HG02610 (cell line): Measurements from ENCODE around the gene KLF15.

Source experiments
- ATAC-seq: cut with Tn5 transposase; IDR thresholded peaks from one replicate; pipeline ENCODE4 v1.9.1; 2021; ENCODE audit warnings: mild to moderate bottlenecking, moderate library complexity; ENCODE audit not compliant: unreplicated experiment

KLF15 gene

DNA sequence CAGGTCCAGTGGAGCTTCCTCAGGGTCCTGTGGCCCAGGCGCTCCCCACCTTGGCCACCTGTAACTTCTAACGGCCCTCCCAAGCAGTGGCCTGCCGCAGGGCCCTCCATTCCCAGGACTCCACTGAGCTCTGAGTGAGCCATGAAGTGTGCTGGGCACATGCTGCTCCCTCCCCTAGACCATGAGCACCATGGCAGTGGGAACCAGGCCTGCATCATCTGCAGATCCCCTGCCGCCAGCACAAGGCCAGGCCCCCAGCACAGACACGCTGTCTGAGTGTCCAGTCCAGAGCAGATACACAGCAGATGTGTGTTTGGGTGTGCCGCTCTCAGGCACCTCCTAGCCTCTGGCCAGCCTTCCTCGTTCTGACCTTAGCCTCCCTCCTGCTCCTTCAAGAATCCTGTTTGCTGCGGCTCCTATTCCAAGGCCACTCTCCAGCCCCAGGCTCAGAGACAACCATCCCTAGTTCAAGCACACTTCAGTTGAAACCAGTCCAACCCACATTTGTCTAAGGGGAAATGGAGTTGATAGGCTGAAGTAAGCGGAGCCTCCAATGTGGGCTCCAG, 7.0 kb upstream of the KLF15 start:
- no peak for ATAC-seq

DNA sequence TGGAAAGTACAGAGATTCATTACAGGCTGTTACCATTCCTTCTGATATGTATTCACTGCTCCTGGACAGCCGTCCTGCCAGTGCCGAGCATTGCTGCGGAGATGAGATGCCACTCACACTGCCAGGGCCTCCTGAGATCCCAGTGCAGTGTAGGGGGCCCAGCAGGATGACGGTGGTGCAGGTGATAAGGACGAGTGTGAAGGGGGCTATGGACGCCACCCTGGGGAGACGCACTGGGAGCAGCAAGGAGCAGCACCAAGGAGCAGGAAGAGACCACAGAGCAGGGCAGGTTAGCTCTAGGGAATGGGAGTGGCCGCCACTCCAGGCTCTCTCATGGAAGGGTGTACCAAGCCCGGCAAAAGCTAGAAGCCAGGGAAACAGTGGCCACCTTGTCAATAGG, 4.0 kb upstream of the KLF15 start:
- no peak for ATAC-seq

DNA sequence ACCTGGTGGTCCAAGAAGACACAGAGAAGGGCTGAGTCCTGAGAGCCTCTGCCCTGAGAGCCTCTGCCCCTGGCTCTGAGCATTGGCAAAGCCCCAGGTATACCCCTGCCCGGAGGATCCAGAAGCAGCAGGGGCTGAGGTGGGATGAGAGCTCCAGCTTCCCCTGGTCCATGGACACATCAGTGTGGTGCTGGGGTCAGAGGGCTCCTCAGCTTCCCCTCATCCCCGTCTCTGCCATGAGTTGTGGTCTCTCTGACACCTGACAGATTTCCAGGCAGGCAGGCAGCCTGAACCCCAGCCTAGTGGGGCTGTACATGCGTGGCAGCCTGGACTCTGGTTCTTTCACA, 3.5 kb upstream of the KLF15 start:
- no peak for ATAC-seq

DNA sequence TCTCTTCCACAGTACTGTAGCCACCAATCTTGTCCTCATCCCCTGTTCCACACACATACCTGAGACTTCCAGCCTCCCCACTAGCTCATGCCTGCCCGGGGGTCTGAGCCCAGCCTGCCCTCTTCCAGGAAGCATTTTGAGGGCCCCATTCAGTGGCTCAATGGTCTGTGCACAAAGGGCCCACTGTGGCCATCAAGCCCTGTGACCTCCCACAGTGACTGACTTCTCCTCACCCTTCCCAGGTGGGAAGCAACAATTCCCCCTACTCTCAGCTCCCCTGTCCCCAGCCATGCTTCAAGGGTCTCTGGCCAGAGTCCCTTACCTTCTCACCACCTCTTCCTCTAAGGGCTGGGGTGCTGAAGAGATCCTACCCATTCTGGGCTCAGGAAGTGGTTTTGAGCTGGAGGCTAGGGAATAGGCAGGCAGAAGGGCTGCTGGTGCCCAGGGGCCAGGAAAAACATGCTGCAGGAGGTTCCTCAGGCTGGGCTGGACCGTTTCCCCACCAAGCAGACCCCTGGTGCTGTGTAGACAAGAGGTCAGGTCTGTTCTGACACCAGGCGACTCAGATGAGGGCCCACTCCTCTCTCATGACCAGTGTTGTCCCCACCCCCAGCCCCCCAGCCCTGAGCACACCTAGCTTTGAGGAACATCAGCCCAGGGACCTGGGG, 3.0 kb upstream of the KLF15 start:
- no peak for ATAC-seq

DNA sequence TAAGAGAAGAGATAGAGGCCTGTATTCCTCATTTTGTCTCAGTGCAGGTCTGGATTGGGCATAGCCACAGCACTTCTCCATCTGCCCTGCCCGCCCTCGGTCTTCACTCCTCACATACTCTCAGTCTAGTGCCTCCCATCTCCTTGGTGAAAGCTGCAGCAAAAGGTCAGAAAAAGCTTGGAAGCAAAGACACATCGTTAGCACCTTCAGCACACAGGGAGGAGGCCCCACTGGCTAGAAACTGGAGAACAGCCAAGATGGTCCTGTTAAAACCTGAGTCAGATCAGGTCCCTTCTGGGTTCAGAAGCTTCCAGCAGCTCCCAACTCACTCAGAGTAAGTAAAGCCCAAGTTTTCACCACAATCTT, 1.6 kb upstream of the KLF15 start:
- ATAC-seq, result no peak

DNA sequence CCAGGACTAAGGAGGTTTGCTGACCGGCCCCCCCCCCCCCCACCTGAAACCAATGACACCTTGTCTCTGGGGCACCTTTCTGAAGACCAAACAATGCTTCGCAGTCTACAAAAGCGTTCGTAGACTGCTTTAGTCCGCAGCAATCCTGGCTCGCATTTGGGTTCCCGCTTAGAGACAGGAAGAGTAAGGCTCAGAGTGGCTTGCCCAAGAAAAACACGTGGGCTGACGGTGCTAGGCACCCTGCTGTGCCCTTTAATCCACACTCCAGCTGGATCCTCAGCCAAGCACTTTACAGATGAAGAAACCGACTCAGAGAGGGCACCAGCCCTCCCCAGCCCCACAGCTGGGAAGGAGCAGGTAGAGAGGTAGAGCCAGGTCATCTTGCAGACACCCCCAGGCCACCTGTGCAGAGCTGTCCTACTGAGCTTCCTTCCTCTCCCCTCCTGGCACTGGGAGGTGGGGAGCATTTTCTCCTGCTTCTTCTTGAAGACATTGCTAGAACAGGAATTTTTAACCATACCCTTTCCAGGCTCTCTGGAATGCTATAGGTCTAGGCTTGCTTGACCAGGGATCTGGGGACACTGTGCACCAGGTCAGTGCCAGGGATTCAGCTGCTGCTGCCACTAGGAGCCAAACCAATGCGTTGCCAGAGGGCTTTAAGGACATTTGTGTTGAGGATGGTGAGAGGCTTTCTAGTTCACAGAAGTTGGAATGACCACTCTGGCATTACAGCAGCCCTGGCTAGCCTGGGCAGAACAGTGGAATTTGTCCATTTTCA, 1.0 kb upstream of the KLF15 start:
- no peak for ATAC-seq

DNA sequence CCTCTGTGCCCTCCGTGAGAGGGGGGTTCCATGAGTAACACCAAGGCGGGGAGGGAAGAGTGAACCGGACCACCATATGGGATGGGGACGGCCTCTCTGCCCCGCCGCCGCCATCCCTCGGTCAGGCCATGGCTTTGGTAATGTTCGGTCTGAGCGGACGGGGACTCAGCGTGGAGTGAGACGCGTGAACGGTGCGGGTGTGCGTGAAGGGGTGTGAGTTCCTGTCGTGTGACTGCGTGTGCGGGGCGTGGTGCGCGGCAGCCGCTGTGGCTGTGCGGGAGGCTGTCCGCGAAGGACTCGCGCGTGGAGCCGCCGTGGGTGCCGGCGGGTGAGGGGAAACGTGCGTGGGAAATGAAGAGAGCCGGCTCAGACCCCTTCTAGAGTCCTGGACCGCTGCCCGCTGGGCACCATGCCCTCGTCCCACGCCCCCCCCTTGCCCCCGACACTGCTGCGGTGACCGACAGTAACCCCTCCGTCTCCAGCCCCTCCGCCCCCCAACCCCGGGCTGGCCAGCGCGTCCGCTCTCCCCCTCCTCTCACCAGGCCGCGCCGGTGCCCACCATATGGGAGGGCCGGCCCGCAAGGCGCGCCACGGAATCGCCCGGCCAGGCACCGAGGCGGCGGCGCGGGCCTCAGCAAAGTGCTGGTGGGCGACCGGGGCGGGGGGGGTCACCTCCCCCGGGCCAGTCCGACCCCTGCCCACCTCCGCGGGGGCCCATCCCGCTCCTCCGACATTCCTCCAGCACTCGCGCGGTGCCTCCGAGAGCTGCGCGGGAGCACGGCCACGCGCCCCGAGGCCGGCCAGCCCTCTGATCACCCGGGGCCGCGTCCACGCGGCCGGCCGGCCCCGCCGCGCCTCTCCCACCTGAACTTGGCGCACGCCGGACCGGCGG, 589 bp downstream of the KLF15 start:
- ATAC-seq, result no peak

DNA sequence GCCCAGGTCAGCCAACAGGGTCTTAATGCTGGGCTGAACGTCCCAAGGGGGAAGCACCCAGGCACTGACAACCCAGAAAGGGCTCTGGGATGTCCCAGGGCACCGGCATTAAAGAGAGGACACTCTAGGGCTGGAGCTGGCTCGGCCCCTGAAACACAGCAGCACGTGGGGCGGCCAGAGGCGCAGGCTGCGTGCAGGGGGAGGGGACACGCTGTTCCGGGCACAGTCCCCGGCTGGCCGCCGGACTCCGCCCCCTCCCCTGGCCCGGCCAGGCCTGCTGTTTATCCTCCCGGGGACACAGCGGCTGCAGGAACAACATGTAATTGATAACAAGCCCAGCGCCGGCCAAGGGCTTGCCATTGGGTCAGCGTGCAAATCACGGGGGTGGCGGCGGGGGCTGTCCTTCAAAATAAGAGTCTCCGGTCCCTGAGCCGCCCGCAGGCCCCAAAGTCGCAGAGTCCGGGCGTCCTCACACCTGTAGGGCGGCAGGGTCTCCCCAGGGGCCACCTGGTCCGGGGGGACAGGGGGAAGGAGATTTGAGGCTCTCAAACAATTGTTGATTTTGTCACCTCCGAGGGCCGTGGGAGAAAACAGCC, 1.3 kb downstream of the KLF15 start:
- ATAC-seq, result no peak

DNA sequence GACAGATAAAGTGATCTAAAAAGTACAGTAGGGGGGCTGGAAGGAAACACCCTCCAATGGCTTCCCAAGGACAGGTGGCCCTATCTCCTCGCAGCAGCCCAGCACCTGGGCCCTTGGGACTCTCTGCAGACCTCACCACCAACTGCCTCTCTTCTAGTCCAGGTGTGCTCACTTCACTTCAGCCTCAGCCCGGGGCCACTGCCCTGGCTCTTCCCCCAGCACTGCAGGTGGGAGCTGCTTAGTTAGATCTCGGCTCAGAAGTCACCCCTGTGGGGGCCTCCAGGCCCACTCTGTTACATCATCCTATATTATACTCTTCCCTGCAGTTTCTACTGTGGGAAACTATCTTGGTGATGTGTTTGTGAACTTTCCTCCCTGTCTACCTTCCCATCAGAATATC, 2.0 kb downstream of the KLF15 start:
- ATAC-seq, result no peak

DNA sequence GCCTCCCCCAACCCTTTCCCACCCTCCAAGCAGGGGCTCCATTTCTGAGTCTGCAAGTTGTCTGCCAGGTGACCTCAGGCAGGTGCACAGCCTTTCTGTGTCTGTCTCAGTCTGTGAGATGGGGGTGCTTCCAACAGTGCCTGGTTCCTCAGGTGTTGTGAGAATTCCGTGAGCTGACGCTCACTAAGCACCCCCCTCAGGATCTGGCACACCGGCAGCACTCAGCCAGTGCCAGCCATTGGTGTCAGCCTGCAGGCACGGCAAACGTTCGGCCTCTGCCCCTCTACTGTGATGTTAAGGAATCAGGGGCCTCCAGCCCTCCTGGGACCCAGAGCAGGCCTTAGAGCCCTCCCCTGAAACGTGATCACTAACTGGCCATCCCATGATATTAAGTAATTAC, 2.4 kb downstream of the KLF15 start:
- ATAC-seq, result no peak

DNA sequence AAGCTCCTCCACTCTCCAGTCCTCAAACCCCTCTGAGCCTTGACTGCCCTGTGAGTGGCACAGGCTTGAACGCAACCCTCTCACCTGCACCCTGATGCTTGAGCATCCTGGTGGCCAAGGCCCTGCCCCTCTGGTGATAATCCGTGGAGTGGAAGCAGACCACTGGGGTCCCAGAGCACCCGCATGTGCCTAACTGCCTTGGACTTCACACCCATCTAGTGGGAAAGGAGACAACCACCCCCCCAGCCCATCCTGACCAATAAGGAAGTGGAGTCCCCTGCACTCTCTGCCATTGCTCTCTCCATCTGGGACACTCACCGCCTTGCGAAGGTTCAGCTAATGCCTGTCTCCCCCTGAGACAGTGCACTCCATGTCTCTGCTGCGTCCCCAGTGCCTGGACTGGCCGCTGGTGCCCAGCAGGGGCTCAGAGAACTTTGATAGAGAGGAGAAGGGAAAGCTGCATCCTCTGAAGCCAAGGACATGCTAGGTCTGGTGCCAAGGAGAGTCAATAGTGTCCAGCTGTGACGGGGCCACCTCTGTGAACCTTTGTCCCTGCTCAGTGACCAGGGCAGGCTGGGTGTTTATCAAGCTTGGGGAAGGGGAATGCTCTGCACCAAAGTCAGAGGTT, 3.4 kb downstream of the KLF15 start:
- no peak for ATAC-seq

DNA sequence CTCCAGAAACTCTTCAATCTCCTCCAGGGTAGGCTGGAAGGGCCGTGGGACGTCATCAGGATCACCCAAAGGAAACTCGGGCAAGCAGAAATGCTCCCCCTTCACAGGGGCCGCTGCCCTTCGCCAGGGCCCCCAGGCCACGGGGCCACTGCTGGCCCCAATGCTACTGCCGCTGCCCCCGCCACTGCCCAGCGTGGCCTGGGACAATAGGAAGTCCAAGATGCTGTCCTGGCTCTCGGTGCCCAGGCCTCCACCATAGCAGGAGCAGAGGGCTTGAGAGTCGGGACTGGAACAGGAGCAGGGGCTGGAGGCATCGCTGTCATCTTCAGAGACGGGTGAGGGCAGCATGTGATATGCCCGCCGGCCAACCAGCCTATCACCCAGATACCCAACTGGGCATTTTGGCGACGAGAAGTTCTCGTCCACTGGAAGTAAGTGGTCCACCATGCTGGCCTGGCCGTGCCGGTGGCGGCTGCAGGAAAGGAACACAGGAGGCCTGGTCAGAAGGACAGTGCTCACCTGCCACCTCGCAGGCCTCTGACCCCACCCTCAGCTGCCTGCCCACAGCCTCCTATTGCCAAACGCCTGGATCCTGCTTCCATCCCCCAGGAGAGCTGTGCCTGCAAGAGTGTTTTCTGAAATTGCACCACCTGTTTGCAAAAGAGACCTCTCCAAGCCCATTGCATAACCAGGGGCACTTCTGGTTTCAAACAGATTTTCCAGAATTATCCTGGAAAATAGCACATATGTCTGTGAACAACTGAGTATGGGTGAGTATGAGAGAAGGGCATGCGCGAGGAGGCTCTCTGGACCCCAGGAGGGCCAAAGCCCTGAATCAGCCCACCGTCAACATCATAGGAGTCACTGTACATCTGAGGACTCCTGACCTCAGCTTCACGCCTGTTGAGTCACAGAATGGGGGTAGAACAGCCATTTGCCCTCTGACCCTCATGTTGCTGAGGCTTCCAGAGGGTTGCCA, 4.4 kb downstream of the KLF15 start:
- no peak for ATAC-seq

DNA sequence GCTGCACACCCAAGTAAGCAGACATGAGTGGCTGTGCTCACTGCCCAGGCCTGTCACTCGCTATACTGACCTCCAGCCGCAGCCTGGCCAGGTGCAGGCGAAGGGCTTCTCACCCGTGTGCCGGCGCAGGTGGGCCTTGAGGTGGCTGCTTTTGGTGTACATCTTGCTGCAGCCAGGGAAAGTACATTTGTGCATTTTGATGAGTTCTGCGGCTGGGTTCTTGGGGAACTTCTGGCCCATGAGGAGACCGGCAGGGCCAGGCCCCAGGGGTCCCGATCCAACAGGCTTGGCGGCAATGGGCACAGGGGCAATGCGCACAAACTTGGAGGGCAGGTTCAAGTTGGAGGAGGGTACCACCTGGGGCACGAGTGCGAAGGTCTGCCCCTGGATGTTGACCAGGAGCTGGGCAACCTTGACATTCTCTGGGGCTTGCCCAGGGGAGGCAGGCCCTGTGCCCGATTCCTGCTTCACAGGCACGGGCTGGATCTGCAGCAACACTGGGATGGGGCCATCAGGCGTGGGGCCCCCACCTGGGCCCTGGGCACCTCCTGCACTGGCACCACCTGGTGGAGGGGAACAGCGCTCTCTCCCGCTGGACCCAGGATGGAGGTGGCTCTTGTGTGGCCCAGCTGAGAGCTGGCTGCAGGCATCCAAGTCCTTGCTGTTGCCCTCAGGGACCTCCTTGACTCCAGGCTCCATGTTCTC, 5.3 kb downstream of the KLF15 start:
- no peak for ATAC-seq

DNA sequence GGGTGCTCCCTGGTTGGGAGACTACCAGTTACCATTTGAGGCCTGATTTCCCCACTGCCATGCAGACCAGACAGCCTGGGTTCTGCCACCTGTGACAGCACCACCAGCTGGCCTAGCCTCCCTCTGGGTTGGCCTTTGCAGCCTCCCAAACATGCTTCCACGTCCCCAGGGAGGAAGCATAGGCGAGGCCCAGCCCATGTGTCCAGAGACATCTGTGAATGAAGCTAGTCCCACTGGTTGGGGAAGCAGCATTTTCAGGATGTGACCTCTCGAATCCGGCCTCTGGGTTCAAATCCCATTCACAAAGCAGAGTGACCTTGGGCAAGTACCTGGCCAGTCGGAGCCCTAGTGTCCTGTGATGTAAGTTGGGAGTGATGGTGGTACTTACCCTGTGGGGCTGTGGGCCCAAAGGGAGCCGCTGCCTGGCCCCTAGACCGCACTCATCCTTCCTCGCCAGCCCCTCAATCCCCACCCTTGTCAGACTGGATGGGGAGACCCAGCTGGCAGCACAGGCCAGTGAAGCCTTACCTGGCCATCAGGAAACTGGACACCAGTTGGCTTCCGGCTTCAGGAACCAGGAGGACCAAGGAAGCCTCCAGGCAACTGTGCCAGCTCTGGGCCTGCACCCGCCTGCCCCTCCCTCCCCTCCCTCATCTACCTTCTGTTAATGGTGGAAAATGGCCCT, 6.0 kb downstream of the KLF15 start:
- no peak for ATAC-seq

DNA sequence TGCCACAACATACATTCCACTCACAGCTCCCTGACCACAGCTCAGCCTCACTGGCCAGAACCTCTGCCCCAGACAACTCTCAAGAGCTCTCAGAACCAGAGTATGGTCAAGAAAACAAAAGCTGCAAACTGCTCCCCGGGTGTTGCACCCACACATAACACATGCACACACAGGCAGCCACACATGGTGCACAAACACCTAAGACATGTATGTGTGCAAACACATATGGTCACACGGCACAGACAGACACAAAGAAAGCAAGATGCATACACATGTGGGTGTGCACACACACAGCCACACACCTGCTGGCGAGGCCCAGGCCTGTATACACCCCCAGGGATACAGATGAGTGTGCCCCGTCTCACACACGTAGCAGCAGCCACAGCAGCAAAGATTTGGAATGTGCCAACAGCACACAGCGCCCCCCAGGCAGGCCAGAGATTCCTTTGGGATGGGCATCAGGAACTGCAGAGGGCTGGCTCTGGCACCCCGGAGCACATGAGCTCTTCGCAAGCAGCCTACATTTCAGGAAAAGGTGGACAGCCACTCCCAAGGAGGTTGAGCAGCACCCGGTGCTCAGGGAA, 6.6 kb downstream of the KLF15 start:
- ATAC-seq, result no peak

DNA sequence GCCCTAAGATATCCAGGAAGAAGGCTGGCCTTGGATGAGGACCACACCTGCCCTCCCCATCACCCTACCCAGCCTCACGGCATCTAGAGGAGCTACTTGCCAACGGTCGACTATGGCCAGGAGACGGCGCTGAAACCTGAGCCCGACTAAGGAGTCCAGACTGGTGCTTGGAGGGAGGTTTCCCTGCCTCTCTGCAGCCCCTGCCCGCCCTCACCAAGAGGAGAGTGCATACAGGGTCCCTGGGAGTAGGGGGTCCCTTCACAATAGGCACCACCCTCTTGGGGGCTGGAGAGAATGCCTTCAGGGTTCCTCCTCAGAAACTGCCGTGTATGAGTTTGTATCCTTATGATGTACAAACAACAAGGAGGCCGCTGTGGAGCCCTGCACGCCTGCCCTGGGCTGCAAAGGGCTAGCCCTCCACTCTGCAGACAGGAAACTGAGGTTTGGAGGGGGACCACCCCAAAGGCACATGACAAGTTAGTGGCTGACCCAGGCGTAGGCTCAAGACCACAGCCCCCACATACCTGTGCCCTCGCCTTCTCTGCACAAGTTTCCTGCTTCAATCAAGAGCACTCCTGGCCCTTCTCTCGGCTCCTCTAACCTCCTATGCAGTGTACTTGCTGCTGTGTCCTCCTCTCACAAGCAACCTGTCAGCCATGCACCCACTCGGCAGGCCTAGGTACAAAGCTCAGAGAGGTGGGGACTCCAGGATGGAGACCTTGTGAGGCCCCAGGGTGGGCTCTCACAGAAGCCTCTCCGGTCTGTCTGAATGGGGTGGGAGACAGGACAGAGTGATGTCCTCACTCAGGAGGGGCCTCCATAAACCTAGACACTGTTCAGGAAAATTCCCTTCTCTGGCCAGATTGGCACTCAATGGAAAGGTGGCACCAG, 7.4 kb downstream of the KLF15 start:
- no peak for ATAC-seq

DNA sequence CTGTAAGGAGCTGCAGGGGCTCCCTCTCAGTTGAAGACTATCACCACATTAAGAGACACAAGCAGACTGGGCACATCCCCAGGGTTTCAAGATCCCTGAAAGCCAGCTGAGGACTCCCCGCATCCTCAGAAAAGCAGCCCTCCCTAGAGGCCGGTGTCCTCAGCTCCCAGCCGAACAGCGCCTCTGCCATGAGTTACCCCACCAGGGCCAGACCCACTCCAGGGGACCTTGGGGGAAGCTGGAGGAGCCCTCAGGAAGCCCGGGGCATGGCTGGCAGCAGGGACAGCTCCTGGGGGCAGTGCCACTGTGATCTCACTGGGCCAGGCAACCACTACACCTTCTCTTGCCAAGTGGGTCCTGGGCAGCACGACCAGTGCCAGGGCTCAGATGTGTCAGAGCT, 8.1 kb downstream of the KLF15 start:
- no peak for ATAC-seq
